ENCODE results near the gene PTPRJ. TPM values are rescaled to one million over a fixed set of nuclear protein-coding genes. Genes with fewer than 3 reads are reported as not detected.

Gene PTPRJ
- total and polyA plus RNA-seq, 10 donors: 6.4 to 135 (median 74.6) TPM

GRCh38 chr11:47997063-47998053, 17.0 kb downstream of the PTPRJ start:
- no peaks in the 10 kb centered on the region for H3K9me3 ChIP-seq
- H3K4me3 ChIP-seq: no peak overlapping the region
- H3K27ac ChIP-seq: peak overlapping the region in 4 of 8 donors; percentile 8 to 92 (median 90)
- peaks cover 0 to 18% (median 0%) of the 10 kb centered on the region in 6 donors for H3K36me3 ChIP-seq
- TF ChIP-seq CTCF (IDR thresholded peaks at IDR 0.05 in 8 of 11, conservative IDR thresholded peaks at IDR 0.05 in 3 of 11) (no peak), POLR2A (IDR thresholded peaks at IDR 0.05) (no peak), POLR2AphosphoS5 (IDR thresholded peaks at IDR 0.05) (no peak)
- peaks cover 38 to 100% (median 82%) of the 10 kb centered on the region in 6 donors for H3K4me1 ChIP-seq
- DNase-seq: peak; percentile 47
- H3K27me3 ChIP-seq (replicated peaks in 1 of 7): no peaks in the 10 kb centered on the region
- WGBS, 5 donors: 82 to 92% (median 89%) methylated on average over 15 of the region's 15 CpGs
- intact Hi-C loops (cut with DNase I; ENCODE audit: low total_unique reads): no loop called here

GRCh38 chr11:47998345-47998732, 18.0 kb downstream of the PTPRJ start:
- H3K36me3 ChIP-seq: peaks cover 0 to 18% (median 0%) of the 10 kb centered on the region in 6 donors
- peaks cover 46 to 100% (median 83%) of the 10 kb centered on the region in 6 donors for H3K4me1 ChIP-seq
- no peaks in the 10 kb centered on the region for H3K27me3 ChIP-seq (replicated peaks in 1 of 7)
- H3K27ac ChIP-seq: peak overlapping the region in 3 of 8 donors; percentile 89 to 92 (median 90)
- TF ChIP-seq POLR2AphosphoS5 (IDR thresholded peaks at IDR 0.05) (no peak), CTCF (IDR thresholded peaks at IDR 0.05 in 8 of 11, conservative IDR thresholded peaks at IDR 0.05 in 3 of 11) (no peak), POLR2A (IDR thresholded peaks at IDR 0.05) (no peak)
- no peak overlapping the region for H3K4me3 ChIP-seq
- 94 to 98% (median 96%) methylated on average over 5 of the region's 5 CpGs for WGBS, 5 donors
- intact Hi-C loops (cut with DNase I; ENCODE audit: low total_unique reads): no loop called here
- DNase-seq: no peak
- no peaks in the 10 kb centered on the region for H3K9me3 ChIP-seq

GRCh38 chr11:47998733-47999359, 18.5 kb downstream of the PTPRJ start:
- WGBS, 5 donors: 85 to 93% (median 89%) methylated on average over 2 of the region's 2 CpGs
- DNase-seq: peak; percentile 9
- intact Hi-C loops (cut with DNase I; ENCODE audit: low total_unique reads): no loop called here
- H3K36me3 ChIP-seq: peaks cover 0 to 18% (median 0%) of the 10 kb centered on the region in 6 donors
- H3K4me1 ChIP-seq: peaks cover 51 to 100% (median 85%) of the 10 kb centered on the region in 6 donors
- H3K27ac ChIP-seq: peak overlapping the region in 6 of 8 donors; percentile 6 to 92 (median 85)
- H3K9me3 ChIP-seq: no peaks in the 10 kb centered on the region
- H3K4me3 ChIP-seq: no peak overlapping the region
- TF ChIP-seq CTCF (IDR thresholded peaks at IDR 0.05 in 8 of 11, conservative IDR thresholded peaks at IDR 0.05 in 3 of 11) (no peak), POLR2A (IDR thresholded peaks at IDR 0.05) (no peak), POLR2AphosphoS5 (IDR thresholded peaks at IDR 0.05) (no peak)
- no peaks in the 10 kb centered on the region for H3K27me3 ChIP-seq (replicated peaks in 1 of 7)
